ENCODE data around the gene DHRSX.

DNA sequence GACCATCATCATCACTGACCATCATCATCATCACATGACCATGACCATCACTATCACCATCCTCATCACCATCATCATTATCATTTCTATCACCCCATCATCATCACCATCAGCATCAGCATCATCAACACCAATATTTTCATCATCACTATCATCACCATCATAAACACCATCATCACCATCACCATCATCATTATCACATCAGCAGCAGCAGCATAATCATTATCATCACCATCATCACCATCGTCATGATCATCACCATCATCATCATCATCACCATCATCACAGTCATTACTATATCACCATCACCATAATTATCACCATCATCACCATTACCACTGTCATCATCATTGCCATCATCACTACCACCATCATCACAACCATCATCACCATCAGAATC lies 117.6 kb downstream of the DHRSX start:
- TF ChIP-seq, protein P1, sequence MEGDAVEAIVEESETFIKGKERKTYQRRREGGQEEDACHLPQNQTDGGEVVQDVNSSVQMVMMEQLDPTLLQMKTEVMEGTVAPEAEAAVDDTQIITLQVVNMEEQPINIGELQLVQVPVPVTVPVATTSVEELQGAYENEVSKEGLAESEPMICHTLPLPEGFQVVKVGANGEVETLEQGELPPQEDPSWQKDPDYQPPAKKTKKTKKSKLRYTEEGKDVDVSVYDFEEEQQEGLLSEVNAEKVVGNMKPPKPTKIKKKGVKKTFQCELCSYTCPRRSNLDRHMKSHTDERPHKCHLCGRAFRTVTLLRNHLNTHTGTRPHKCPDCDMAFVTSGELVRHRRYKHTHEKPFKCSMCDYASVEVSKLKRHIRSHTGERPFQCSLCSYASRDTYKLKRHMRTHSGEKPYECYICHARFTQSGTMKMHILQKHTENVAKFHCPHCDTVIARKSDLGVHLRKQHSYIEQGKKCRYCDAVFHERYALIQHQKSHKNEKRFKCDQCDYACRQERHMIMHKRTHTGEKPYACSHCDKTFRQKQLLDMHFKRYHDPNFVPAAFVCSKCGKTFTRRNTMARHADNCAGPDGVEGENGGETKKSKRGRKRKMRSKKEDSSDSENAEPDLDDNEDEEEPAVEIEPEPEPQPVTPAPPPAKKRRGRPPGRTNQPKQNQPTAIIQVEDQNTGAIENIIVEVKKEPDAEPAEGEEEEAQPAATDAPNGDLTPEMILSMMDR (IDR thresholded peaks at IDR 0.05; ENCODE audit: poor library complexity, severe bottlenecking): no peak
- TF ChIP-seq TAF1 (IDR thresholded peaks at IDR 0.05; ENCODE audit: low read depth) (no peak), SMC3 (conservative IDR thresholded peaks at IDR 0.05; ENCODE audit: poor library complexity) (no peak), RAD21 (conservative IDR thresholded peaks at IDR 0.05) (no peak), EP300 (conservative IDR thresholded peaks at IDR 0.05; ENCODE audit: poor library complexity, severe bottlenecking) (no peak), EZH2 (IDR thresholded peaks at IDR 0.05; ENCODE audit: borderline replicate concordance, insufficient read depth, low read length, poor library complexity, severe bottlenecking) (no peak), POLR2AphosphoS5 (IDR thresholded peaks at IDR 0.05) (no peak)

Measured in neural cell (in vitro differentiated cells).